Activated CD8-positive, alpha-beta memory T cell treated with anti-CD3 and anti-CD28 coated beads, Interleukin-2, amount 50 U/mL, for 24 hours (primary cell): Measurements from ENCODE around the gene AP3S1.
"Not testable (repeated sequence)": the region's sequence is repeated elsewhere in the genome, so short reads cannot be mapped to it uniquely, and the experiment has no call there.

Source experiments
- DNase-seq: peaks from one replicate; pipeline ENCODE4 v3.0.0-alpha.2; 2020; ENCODE audit errors: extremely low read depth

AP3S1 gene

DNA sequence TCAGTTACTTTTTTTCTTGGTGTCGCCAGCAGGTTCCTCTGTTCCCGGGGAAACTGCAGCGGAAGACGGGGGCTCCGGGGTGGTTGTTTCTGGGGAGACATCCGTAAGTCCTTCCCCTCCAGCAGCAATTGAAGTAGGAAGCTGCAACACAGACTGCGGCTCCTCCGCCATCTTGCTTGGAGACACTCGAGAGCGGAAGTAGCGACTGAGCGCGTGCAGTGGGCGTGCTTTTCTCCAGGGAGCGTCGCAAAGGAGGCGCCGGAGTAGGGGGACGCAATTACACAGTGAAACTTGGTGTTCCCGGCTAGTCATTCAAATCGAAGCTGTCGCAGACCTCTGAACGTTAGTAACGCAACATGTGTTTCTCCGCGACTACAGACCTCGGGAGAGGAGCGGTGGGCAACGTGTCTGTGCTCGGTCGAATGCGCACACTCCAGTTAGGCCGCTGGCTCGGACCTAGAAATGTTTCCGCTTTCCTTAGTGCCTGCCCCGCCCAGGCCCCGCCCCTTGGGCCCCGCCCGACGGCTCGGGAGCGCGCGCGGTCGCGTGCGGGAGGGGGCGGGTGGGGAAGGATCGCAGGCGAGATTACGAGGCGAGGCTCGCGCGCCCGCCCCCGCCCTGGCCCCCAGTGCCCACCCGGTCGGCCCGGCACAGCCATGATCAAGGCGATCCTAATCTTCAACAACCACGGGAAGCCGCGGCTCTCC is at the start of gene AP3S1, which contains the start of gene ATG12:
Gene AP3S1 (plus strand): TSS at position 554 of the 707 bp plus-strand sequence. CDS start 103 bp downstream, at position 657.
Gene ATG12 (minus strand): TSS at position 184 of the 707 bp plus-strand sequence. CDS start 13 bp downstream, at position 171.
- DNase-seq = peak; percentile 75

GRCh38 chr5:115795700-115796099 is 46.0 kb upstream of the AP3S1 start:
- DNase-seq = no peak

GRCh38 chr5:115796656-115797055 is 45.1 kb upstream of the AP3S1 start:
- no peak for DNase-seq

GRCh38 chr5:115798252-115798651 is 43.5 kb upstream of the AP3S1 start:
- DNase-seq = no peak

DNA sequence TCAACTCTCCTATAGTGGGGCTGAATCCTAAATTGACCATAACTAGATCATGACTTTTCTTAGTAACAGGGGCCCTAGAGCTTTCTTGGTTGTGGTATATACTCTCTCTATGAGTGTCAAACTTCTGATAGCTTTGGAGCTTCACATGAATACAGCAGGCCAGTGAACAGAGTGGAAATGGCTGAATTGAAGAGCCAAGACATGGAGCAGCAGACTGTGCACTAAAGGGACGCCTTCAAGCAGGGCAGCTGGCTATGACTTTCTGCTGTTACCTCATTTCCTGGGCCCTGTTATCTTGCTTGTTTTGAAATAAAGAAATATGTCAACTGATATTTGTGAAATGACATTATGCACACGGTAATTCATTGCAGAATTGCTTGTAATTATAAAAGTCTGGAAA is 41.6 kb upstream of the AP3S1 start:
- DNase-seq = no peak

DNA sequence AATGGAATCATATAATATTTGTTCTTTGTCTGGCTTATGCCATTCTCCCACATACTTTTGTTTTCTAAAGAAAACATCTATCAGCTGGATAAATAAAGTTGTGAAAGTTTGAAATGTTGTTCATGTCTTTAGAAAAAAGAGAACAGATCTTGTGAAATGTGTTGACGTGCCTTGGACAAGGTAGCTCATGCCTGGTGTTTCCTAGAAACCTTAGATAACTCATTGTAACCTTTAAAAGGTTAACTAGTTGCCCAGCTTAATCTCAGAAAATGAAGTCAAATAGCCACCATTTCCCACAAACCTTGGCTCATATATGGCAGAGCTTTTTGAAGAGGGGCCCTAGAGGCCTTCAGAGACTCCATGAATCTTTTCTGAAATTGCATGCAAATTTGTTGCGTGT is 40.6 kb upstream of the AP3S1 start:
- DNase-seq = no peak

DNA sequence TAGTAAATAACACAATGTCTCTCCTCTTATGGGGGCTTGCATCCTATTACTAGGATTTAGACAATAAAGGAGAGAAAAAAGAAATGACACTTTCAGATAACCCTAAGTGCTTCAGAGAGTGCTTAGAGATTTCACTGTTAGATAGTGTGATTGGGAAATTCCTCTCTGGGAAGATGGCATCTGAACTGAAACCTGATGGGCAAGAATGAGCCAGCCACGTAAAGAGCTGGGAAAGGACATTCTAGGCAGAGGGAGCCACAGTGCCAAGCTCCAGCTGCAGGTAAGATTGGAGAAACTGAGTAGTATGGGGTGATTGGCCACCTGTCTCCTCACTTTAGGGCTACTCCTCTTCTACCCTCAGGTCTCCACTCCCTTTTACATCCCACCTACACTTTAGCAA is 39.8 kb upstream of the AP3S1 start:
- DNase-seq = no peak

DNA sequence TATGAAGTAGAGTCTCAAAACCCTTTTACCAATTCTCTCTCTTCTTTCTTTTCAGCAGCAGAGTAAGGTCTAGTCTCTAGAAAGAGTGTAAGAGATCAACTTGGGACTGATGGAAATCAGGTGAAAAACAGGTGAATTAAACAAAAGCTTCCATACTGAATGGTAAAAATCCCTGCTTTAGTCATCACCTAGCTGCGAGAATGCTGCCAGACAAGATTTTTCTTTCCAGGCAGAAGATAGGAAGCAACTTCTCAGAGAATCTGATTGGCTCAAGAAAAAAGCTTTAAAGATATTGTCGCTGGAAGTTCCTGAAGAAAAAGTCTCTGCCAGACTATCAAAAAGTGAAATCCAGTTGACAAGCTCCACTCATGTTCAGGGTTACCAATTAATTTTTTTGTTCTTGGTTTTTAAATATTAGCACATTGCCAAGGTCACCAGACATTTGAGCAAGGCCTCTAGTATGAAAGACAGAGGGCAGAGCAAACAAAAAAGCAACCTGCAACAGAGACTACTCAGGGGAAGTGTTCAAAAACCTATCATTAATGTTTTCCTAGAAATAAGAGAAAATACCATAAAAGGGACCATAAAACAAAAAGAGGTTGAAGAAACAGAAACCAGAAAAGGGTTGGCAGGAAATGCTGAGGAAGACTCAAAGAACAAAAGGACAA is 34.6 kb upstream of the AP3S1 start:
- no peak for DNase-seq

- DNase-seq = no peak
Observed at GRCh38 chr5:115807654-115808052, 34.1 kb upstream of the AP3S1 start.

- not testable (repeated sequence) for DNase-seq
Observed at GRCh38 chr5:115808066-115808465, 33.7 kb upstream of the AP3S1 start.

- no peak for DNase-seq
Observed at GRCh38 chr5:115809946-115810345, 31.8 kb upstream of the AP3S1 start.

- DNase-seq = no peak
Observed at GRCh38 chr5:115810761-115811160, 31.0 kb upstream of the AP3S1 start.

GRCh38 chr5:115811406-115811805 is 30.3 kb upstream of the AP3S1 start:
- no peak for DNase-seq

DNA sequence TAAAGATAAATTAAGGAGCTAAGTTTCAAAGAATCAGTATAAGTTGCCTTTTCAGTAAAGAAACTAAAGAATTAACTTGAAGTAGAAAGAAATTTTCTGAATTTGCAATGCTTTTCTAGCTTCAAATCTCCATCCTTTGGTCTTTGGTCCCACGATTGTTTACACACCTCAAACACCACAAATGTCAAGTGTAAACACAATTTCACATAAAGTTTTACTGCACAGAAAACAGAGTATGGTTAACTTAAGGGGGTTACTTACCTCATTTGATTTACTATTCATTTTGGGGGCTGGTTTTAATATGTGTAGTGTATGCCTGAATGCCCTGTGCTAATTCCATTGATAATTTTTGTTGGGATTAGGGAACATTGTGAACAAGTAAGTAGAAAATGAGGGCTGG is 29.4 kb upstream of the AP3S1 start:
- DNase-seq = no peak

DNA sequence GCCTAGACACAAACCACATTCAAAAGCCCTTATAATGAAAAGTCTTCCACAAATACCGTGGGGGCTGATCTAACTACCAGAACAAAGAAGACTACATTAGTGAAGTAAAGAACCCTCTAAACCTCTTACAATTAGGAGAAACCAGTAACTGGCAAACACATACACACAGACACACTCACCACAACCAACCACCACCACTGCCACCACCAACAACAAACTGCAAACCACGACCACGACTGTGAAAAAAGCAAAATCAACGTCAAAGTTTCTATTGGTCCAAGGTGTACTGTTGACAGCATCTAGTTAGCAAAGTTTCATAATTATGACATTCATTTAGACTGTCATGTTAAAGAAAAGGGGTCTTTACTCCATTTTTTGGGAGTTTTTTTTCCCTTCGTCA is 28.0 kb upstream of the AP3S1 start:
- no peak for DNase-seq

- DNase-seq = no peak
Observed at GRCh38 chr5:115815006-115815692, 26.6 kb upstream of the AP3S1 start.

- DNase-seq = no peak
Observed at GRCh38 chr5:115815693-115816225, 26.0 kb upstream of the AP3S1 start.

DNA sequence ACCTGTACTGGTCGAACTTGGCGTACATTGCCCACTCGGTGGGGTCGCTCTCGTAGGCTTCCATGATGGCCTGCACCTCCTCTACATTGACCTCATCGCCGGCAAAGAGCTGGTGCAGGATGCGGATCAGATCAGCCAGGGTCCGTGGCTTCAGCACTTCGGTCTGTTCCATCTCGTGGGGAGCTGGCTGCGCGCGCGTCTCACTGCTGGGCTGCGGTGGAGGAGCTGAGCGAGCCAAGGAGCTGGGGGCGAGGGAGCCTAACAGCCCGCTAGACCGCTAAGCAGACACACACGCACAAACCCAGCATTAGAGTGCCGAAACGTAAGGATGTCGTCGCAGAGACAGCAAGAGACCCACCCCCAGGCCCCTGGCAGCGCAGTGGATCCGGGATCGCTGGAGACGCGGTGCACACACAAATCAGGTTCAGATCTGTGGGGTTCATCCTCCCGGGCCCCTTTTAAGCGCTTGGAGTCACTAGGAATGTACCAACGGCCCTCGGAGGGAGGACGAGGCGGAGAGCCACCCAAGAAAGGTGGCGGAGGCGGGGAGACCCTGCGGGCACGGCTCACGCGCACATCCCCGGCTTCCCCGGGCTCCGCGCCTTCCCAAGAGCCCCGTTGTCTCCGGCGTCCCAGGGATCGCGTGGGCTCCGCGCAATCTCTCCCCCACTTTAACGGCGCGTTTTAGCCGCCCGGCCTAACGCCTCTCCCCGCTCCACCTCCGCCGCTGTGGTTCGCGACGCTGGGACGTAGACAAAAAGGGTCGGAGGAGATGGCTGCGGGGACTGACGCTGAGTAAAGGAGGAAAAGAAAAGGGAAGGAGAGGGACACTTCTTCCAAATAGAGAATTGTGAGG is 25.3 kb upstream of the AP3S1 start, which contains the start of gene CDO1:
Gene CDO1 (minus strand): TSS at position 434 of the 856 bp plus-strand sequence. CDS start 262 bp downstream, at position 172.
- DNase-seq = no peak

DNA sequence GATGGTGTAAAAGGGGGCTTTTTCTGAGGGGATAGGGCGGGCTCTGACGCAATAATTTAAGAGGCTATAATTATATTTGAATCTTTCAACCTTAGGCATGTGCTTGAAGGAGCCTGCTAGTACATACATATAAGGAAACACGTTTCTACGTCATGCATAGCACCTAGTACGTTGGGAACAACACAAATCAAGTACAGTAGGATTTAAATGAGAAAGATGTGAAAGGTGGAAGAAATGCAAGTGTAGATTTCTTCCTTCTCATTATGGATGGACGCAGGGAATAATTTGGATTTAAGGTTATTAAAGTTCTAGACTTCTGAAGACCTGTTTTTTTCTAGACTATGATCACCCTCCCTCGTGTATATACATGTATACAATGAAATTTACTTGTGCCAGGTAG is 24.3 kb upstream of the AP3S1 start:
- DNase-seq = no peak

DNA sequence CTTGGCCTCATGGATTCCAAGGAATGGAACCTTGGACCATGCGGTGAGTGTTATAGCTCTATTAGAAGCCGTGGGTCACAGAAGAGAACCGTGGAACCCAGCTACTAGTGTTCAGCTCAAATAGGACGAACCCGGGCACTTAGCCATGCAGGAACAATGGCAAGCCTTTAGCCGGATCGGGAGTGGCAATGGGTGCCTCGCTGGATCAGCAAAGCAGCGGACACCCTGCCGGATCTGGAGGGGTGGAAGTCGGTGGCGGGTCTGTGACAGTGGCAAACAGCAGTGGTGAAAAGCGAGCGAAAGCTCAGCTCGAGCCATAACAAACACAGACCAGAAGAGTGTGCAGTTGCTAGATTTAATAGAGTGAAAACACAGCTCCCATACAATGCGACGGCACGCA is 22.9 kb upstream of the AP3S1 start:
- no peak for DNase-seq

- DNase-seq = no peak
Observed at GRCh38 chr5:115820846-115821245, 20.9 kb upstream of the AP3S1 start.
